Midbrain (tissue), 1 donor: ENCODE data around the gene NHLH1.

ENCODE experiments used
- DNase-seq: peaks from one replicate; lab custom pipeline; 2025; lab: John Stamatoyannopoulos, UW

NHLH1 gene

GRCh38 chr1:160366731-160367515 lies at the start of gene NHLH1:
TSS of gene NHLH1 (plus strand) at chr1:160367071. CDS start at chr1:160370732, 3,661 bp downstream.
- no peak for DNase-seq

GRCh38 chr1:160322831-160323230 lies 44.0 kb upstream of the NHLH1 start:
- no peak for DNase-seq

GRCh38 chr1:160325252-160325651 lies 41.6 kb upstream of the NHLH1 start:
- no peak for DNase-seq

GRCh38 chr1:160326418-160326817 lies 40.5 kb upstream of the NHLH1 start:
- DNase-seq, result no peak

- peak; percentile 58 for DNase-seq
These were observed 38.7 kb upstream of the NHLH1 start for GRCh38 chr1:160328184-160328583.

- DNase-seq, result no peak
These were observed 36.8 kb upstream of the NHLH1 start for GRCh38 chr1:160330119-160330518.

- DNase-seq, result no peak
These were observed 34.4 kb upstream of the NHLH1 start for GRCh38 chr1:160332516-160332915.

GRCh38 chr1:160338580-160338979 lies 28.3 kb upstream of the NHLH1 start:
- no peak for DNase-seq

GRCh38 chr1:160340146-160340545 lies 26.7 kb upstream of the NHLH1 start:
- DNase-seq, result no peak

- no peak for DNase-seq
These were observed 26.0 kb upstream of the NHLH1 start for GRCh38 chr1:160340866-160341265.

GRCh38 chr1:160342526-160342925 lies 24.3 kb upstream of the NHLH1 start:
- DNase-seq, result no peak

GRCh38 chr1:160342953-160343869 lies 23.7 kb upstream of the NHLH1 start, which contains the start of the genes COPA and NCSTN:
TSS of gene COPA (minus strand) at chr1:160343250. CDS start at chr1:160343170, 80 bp downstream.
TSS of gene NCSTN (plus strand) at chr1:160343383. CDS start at chr1:160343397, 14 bp downstream.
- DNase-seq, result peak; percentile 92

- no peak for DNase-seq
These were observed 22.6 kb upstream of the NHLH1 start for GRCh38 chr1:160344241-160344640.

GRCh38 chr1:160344936-160345335 lies 21.9 kb upstream of the NHLH1 start:
- no peak for DNase-seq

- DNase-seq, result no peak
These were observed 20.4 kb upstream of the NHLH1 start for GRCh38 chr1:160346463-160346862.

GRCh38 chr1:160346958-160347357 lies 19.9 kb upstream of the NHLH1 start:
- peak; percentile 14 for DNase-seq

- no peak for DNase-seq
These were observed 15.2 kb upstream of the NHLH1 start for GRCh38 chr1:160351629-160352028.

- DNase-seq, result no peak
These were observed 14.3 kb upstream of the NHLH1 start for GRCh38 chr1:160352555-160352954.

- DNase-seq, result no peak
These were observed 13.6 kb upstream of the NHLH1 start for GRCh38 chr1:160353223-160353622.

- DNase-seq, result no peak
These were observed 12.4 kb upstream of the NHLH1 start for GRCh38 chr1:160354388-160354985.

GRCh38 chr1:160357286-160358002 lies 9.4 kb upstream of the NHLH1 start:
- no peak for DNase-seq

- no peak for DNase-seq
These were observed 8.8 kb upstream of the NHLH1 start for GRCh38 chr1:160358073-160358472.
